ENCODE data around the gene DEPDC4. TPM values are rescaled to one million over a fixed set of nuclear protein-coding genes. Genes with fewer than 3 reads are reported as not detected.

Gene DEPDC4
- total and polyA plus RNA-seq, 12 donors: 0.47 to 2.0 (median 0.77) TPM

- peak in 7 of 8 donors; percentile 31 to 65 (median 45) for ATAC-seq
- Histone ChIP-seq H3K4me1 (no peaks in the 10 kb centered on the region), H3K9me3 (no peaks in the 10 kb centered on the region), H3K36me3 (no peaks in the 10 kb centered on the region), H3K27me3 (no peaks in the 10 kb centered on the region), H3K27ac (peak overlapping the region in 1 of 10 donors; percentile 39), H3K4me3 (no peak overlapping the region)
- WGBS, 2 donors: 72 to 83% methylated on average over 1 of the region's 1 CpG
- TF ChIP-seq CTCF (IDR thresholded peaks at IDR 0.05): no peak
- intact Hi-C loops (cut with DNase I): no loop called here
- DNase-seq: no peak
Measured at GRCh38 chr12:100193085-100193484, 73.8 kb downstream of the DEPDC4 start.

Other genes starting within 250 kb of the DEPDC4 start
- gene BLTP3B, start 124.2 kb downstream of the DEPDC4 start, total RNA-seq: 10 to 100 TPM; 12.2 to 18.0 (median 15.2) TPM
- gene BLTP3B, start 124.2 kb downstream of the DEPDC4 start, polyA plus RNA-seq: 1 to 10 TPM; 6.0 to 9.9 TPM
- 10 to 100 TPM; 17.8 to 27.5 (median 19.8) TPM for gene ACTR6, start 66.3 kb downstream of the DEPDC4 start, total RNA-seq
- gene ACTR6, start 66.3 kb downstream of the DEPDC4 start, polyA plus RNA-seq: 10 to 100 TPM in 1 of 2 donors, 1 to 10 TPM in 1; 9.4 to 16.8 TPM
- gene SCYL2, start 98 bp upstream of the DEPDC4 start, total RNA-seq: 10 to 100 TPM; 25.8 to 40.0 (median 32.9) TPM
- gene SCYL2, start 98 bp upstream of the DEPDC4 start, polyA plus RNA-seq: 10 to 100 TPM in 1 of 2 donors, 1 to 10 TPM in 1; 9.5 to 10.4 TPM
- gene SLC17A8, start 90.0 kb upstream of the DEPDC4 start, total RNA-seq: under 1 TPM in 2 of 10 donors, not detected in 8; 0.08 to 0.17 TPM
- not detected for gene SLC17A8, start 90.0 kb upstream of the DEPDC4 start, polyA plus RNA-seq
- under 1 TPM in 1 of 10 donors, not detected in 9; 0.15 TPM for gene NR1H4, start 206.8 kb upstream of the DEPDC4 start, total RNA-seq
- not detected for gene NR1H4, start 206.8 kb upstream of the DEPDC4 start, polyA plus RNA-seq